Activated naive CD4-positive, alpha-beta T cell treated with anti-CD3 and anti-CD28 coated beads, Interleukin-2, amount 50 U/mL, for 24 hours (primary cell): ENCODE data around the gene TBC1D22A.

Experiments used
- H3K27ac Mint-ChIP-seq: one replicate; pipeline ENCODE4 v1.8.0; 2021; ENCODE audit warnings: mild to moderate bottlenecking, mixed read lengths
- H3K27me3 Mint-ChIP-seq: one replicate; pipeline ENCODE4 v1.8.0; 2021; ENCODE audit warnings: mixed read lengths
- H3K36me3 Mint-ChIP-seq: one replicate; pipeline ENCODE4 v1.8.0; 2021; ENCODE audit warnings: mixed read lengths
- H3K4me1 Mint-ChIP-seq: one replicate; pipeline ENCODE4 v1.8.0; 2021; ENCODE audit warnings: mixed read lengths
- H3K4me3 Mint-ChIP-seq: one replicate; pipeline ENCODE4 v1.8.0; 2021; ENCODE audit warnings: mild to moderate bottlenecking, mixed read lengths
- H3K9me3 Mint-ChIP-seq: one replicate; pipeline ENCODE4 v1.8.0; 2021; ENCODE audit warnings: mixed read lengths

Gene TBC1D22A

GRCh38 chr22:46757104-46757503 is 5.3 kb upstream of the TBC1D22A start:
- Mint-ChIP-seq H3K27me3 (no peaks in the 10 kb centered on the region), H3K36me3 (peaks cover 5% of the 10 kb centered on the region), H3K4me1 (peaks cover 33% of the 10 kb centered on the region), H3K9me3 (peaks cover 6% of the 10 kb centered on the region), H3K4me3 (no peak overlapping the region), H3K27ac (no peak overlapping the region)

DNA sequence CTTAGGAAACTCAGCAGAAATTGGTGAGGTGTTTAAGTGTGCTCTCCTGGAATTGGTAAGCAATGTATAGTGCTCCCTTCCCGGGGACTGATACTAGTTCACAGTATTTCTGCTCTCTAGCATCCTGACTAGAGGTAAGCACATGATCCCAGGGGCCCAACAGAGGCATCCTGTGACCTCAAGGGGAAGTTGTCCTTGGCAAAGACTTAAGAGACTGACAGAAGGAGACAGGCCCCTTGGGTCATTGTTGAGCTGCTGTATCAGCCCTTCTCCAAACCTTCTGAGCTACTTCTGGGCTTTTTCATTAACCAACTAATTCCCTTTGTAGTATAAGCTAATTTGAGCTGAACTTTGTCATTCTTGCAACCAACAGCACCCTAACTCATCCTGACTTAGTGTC is 4.3 kb upstream of the TBC1D22A start:
- H3K4me3 Mint-ChIP-seq, result no peak overlapping the region
- H3K27me3 Mint-ChIP-seq, result no peaks in the 10 kb centered on the region
- H3K9me3 Mint-ChIP-seq, result peaks cover 6% of the 10 kb centered on the region
- peaks cover 5% of the 10 kb centered on the region for H3K36me3 Mint-ChIP-seq
- H3K27ac Mint-ChIP-seq, result no peak overlapping the region
- peaks cover 36% of the 10 kb centered on the region for H3K4me1 Mint-ChIP-seq

- Mint-ChIP-seq H3K27ac (no peak overlapping the region), H3K9me3 (peaks cover 6% of the 10 kb centered on the region), H3K27me3 (no peaks in the 10 kb centered on the region), H3K36me3 (peaks cover 5% of the 10 kb centered on the region), H3K4me1 (peaks cover 43% of the 10 kb centered on the region), H3K4me3 (no peak overlapping the region)
Observed at GRCh38 chr22:46758867-46759290, 3.6 kb upstream of the TBC1D22A start.

- H3K36me3 Mint-ChIP-seq, result peaks cover 5% of the 10 kb centered on the region
- peaks cover 6% of the 10 kb centered on the region for H3K9me3 Mint-ChIP-seq
- peaks cover 61% of the 10 kb centered on the region for H3K4me1 Mint-ChIP-seq
Observed at GRCh38 chr22:46761017-46761416, 1.4 kb upstream of the TBC1D22A start.

DNA sequence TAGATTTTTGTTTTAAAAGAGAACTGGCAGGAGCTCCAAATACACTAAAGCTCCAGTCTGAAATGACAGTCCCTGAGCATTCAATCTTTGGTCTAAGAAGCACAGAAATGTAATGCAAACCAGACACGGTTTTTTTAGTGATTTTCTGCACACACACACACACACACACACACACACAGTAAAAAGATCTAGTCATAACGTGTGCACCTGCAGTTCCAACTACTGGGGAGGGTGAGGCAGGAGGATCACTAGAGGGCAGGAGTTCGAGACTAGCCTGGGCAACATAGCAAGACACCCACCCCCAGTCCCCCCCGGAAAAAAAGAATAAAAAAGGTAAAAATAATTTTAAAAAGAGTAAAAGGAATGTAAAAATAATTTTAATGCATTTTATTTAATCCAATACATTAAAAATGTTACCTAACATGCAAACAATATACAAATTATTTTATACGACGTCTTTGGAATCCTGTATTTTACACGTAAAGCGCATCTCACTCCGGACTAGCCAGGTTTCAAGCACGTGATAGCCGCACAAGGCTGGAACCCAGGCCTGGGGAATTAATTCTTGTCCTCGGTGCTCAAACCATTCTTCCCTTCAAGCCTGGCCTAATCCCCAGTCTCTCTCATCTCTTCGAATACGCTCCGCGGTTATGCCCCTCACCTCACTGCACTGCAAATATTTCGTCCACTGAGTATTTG is 762 bp upstream of the TBC1D22A start:
- peaks cover 59% of the 10 kb centered on the region for H3K4me1 Mint-ChIP-seq
- H3K27ac Mint-ChIP-seq, result peak overlapping the region; percentile 96
- no peaks in the 10 kb centered on the region for H3K27me3 Mint-ChIP-seq
- peak overlapping the region; percentile 94 for H3K4me3 Mint-ChIP-seq
- H3K36me3 Mint-ChIP-seq, result peaks cover 2% of the 10 kb centered on the region
- H3K9me3 Mint-ChIP-seq, result peaks cover under 1% of the 10 kb centered on the region

More at GRCh38 chr22:46761017-46761416, 1.4 kb upstream of the TBC1D22A start:
- Mint-ChIP-seq H3K27me3 (no peaks in the 10 kb centered on the region), H3K27ac (peak overlapping the region; percentile 85), H3K4me3 (peak overlapping the region; percentile 94)

GRCh38 chr22:46763051-46763705 is 728 bp downstream of the TBC1D22A start:
- peak overlapping the region; percentile 96 for H3K27ac Mint-ChIP-seq
- peaks cover 66% of the 10 kb centered on the region for H3K4me1 Mint-ChIP-seq
- H3K4me3 Mint-ChIP-seq, result peak overlapping the region; percentile 94
- no peaks in the 10 kb centered on the region for H3K9me3 Mint-ChIP-seq
- no peaks in the 10 kb centered on the region for H3K27me3 Mint-ChIP-seq
- peaks cover 4% of the 10 kb centered on the region for H3K36me3 Mint-ChIP-seq

DNA sequence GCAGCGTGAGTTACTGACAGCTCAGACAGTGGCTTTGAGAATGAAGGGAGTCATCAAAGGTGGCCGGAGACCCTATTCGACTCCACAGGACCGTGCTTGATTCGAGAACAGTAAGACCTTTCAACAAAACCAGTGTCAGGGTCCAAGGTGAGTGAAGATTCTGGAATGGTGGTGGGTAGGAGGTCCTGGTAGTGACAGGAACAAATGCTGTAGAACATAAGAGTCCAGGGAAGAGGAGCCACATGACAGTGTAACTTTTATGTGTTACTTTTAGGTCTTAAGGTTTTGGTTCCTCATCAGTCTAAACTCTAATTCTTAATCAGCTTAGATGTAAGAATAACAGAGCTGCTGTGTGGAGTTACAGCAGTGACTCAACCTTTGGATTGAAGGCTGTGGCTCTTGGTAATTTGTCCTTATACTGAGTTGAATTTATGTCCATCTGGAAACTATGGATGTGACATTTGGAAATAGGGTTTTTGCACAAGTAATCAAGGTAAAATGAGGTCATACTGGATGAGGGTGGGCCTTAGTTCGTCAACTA is 1.8 kb downstream of the TBC1D22A start:
- Mint-ChIP-seq H3K9me3 (no peaks in the 10 kb centered on the region), H3K27ac (peak overlapping the region; percentile 46), H3K4me3 (peak overlapping the region; percentile 94), H3K4me1 (peaks cover 66% of the 10 kb centered on the region), H3K36me3 (peaks cover 4% of the 10 kb centered on the region), H3K27me3 (no peaks in the 10 kb centered on the region)

DNA sequence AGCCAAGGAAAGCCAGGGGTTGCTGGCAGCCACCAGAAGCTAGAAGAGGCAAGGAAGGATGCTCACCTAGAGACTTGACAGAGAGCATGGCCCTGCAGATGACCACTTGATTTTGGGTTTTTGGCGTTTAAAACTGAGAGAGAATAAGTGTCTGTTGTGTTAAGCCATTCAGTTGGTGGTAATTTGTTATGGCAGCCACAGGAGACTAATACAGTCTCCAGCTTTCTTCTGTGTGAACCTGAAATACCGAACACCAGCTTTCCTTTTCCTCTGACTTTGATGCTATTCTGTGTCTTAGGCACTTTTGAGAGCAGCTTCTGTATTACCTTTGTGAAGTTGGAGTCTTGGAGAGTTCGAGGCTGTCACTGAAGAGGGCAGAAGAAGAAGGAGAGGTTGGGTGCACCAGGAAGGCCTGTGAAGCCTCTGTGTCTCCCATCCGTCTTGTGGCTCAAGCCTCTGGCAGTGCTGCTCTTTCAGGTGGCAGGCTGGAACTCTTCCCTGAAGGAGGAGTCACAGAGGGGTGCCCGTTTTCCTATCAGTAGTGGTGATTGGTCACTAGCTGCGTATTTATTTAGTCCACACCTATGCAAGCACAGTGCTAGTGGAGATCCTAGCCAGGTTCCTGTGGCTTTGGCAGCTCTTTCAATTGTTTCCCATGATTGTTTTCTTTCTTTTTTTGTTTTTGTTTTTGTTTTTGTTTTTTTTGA is 2.5 kb downstream of the TBC1D22A start:
- peak overlapping the region; percentile 94 for H3K4me3 Mint-ChIP-seq
- peaks cover 74% of the 10 kb centered on the region for H3K4me1 Mint-ChIP-seq

GRCh38 chr22:46766611-46767010 is 4.2 kb downstream of the TBC1D22A start:
- Mint-ChIP-seq H3K4me1 (peaks cover 80% of the 10 kb centered on the region), H3K36me3 (peaks cover 4% of the 10 kb centered on the region), H3K9me3 (no peaks in the 10 kb centered on the region), H3K27me3 (no peaks in the 10 kb centered on the region), H3K4me3 (peak overlapping the region; percentile 33), H3K27ac (peak overlapping the region; percentile 84)

More for the DNA sequence above, 2.5 kb downstream of the TBC1D22A start:
- Mint-ChIP-seq H3K27me3 (no peaks in the 10 kb centered on the region), H3K36me3 (peaks cover 4% of the 10 kb centered on the region), H3K27ac (peak overlapping the region; percentile 46), H3K9me3 (no peaks in the 10 kb centered on the region)

- Mint-ChIP-seq H3K27me3 (no peaks in the 10 kb centered on the region), H3K9me3 (no peaks in the 10 kb centered on the region), H3K4me1 (peaks cover 73% of the 10 kb centered on the region), H3K4me3 (no peak overlapping the region), H3K27ac (peak overlapping the region; percentile 84), H3K36me3 (peaks cover 1% of the 10 kb centered on the region)
Observed at GRCh38 chr22:46767249-46767985, 5.0 kb downstream of the TBC1D22A start.

- Mint-ChIP-seq H3K4me1 (peaks cover 80% of the 10 kb centered on the region), H3K36me3 (peaks cover 1% of the 10 kb centered on the region), H3K27me3 (no peaks in the 10 kb centered on the region), H3K9me3 (no peaks in the 10 kb centered on the region), H3K27ac (peak overlapping the region; percentile 86), H3K4me3 (no peak overlapping the region)
Observed at GRCh38 chr22:46769191-46769675, 6.8 kb downstream of the TBC1D22A start.

DNA sequence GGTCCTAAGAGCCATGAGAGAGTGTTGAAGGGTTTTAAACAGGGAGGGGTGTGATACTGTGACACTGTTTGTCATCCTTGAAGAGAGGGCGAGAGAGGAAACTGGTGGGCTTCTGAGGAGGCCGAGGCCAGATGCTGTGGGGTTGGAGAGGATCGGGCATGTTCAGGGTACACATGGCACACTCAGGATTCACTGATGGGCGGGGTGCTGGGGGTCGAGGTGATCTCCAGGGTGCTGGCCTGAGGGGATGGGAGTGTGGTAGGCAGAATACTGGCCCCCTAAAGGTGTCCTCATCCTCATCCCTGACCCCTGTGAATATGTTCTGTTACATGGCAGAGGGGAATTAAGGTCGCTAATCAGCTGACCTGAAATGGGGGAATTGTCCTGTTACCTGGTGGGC is 7.3 kb downstream of the TBC1D22A start:
- peak overlapping the region; percentile 86 for H3K27ac Mint-ChIP-seq
- H3K27me3 Mint-ChIP-seq, result no peaks in the 10 kb centered on the region
- H3K4me1 Mint-ChIP-seq, result peaks cover 80% of the 10 kb centered on the region
- H3K36me3 Mint-ChIP-seq, result peaks cover 1% of the 10 kb centered on the region
- H3K9me3 Mint-ChIP-seq, result no peaks in the 10 kb centered on the region
- no peak overlapping the region for H3K4me3 Mint-ChIP-seq

GRCh38 chr22:46770151-46770641 is 7.7 kb downstream of the TBC1D22A start:
- Mint-ChIP-seq H3K4me1 (peaks cover 80% of the 10 kb centered on the region), H3K9me3 (no peaks in the 10 kb centered on the region), H3K27me3 (no peaks in the 10 kb centered on the region), H3K36me3 (peaks cover 1% of the 10 kb centered on the region), H3K27ac (peak overlapping the region; percentile 86), H3K4me3 (no peak overlapping the region)

- Mint-ChIP-seq H3K9me3 (no peaks in the 10 kb centered on the region), H3K27ac (peak overlapping the region; percentile 81), H3K4me3 (peak overlapping the region; percentile 49), H3K36me3 (peaks cover 1% of the 10 kb centered on the region), H3K4me1 (peaks cover 80% of the 10 kb centered on the region), H3K27me3 (no peaks in the 10 kb centered on the region)
Observed at GRCh38 chr22:46770726-46771125, 8.3 kb downstream of the TBC1D22A start.

- Mint-ChIP-seq H3K27ac (peak overlapping the region; percentile 84), H3K27me3 (no peaks in the 10 kb centered on the region), H3K4me3 (peak overlapping the region; percentile 30), H3K4me1 (peaks cover 87% of the 10 kb centered on the region), H3K36me3 (no peaks in the 10 kb centered on the region), H3K9me3 (no peaks in the 10 kb centered on the region)
Observed at GRCh38 chr22:46773076-46773475, 10.6 kb downstream of the TBC1D22A start.
